ENCODE measurements around the gene TLCD1. TPM values are rescaled to one million over a fixed set of nuclear protein-coding genes. Genes with fewer than 3 reads are reported as not detected.
A peak's percentile ranks its signal among the peaks of the same experiment; 100 is the strongest.

The TLCD1 gene
- polyA plus RNA-seq, 1 donor from 2014 or later = not detected

DNA sequence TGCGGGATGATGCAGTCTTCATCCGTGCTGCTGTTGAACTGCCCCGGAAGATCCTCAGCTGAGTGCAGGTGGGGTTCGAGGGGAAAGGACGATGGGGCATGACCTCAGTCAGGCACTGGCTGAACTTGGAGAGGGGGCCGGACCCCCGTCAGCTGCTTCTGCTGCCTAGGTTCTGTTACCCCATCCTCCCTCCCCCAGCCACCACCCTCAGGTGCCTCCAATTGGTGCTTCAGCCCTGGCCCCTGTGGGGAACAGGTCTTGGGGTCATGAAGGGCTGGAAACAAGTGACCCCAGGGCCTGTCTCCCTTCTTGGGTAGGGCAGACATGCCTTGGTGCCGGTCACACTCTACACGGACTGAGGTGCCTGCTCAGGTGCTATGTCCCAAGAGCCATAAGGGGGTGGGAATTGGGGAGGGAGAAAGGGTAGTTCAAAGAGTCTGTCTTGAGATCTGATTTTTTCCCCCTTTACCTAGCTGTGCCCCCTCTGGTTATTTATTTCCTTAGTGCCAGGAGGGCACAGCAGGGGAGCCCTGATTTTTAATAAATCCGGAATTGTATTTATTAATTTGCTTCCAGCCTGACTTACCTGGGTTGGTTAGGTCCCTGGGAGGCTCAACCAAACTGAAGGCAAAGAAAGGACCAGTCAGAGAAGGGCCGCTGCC is 23.6 kb upstream of the TLCD1 start:
- H3K36me3 ChIP-seq (ENCODE audit: insufficient read depth, low read length) = peaks cover 22% of the 10 kb centered on the region

GRCh38 chr17:28748852-28749515 is 23.0 kb upstream of the TLCD1 start:
- Histone ChIP-seq H3K27ac (ENCODE audit: low read length) (peak overlapping the region; percentile 59), H3K36me3 (ENCODE audit: insufficient read depth, low read length) (peaks cover 22% of the 10 kb centered on the region), H3K9ac (ENCODE audit: low read length) (peak overlapping the region; percentile 56), H3F3A (ENCODE audit: insufficient read depth, low read length, poor library complexity, severe bottlenecking) (peaks cover 4% of the 10 kb centered on the region), H3K4me2 (ENCODE audit: low read length) (no peak overlapping the region), H4K20me1 (ENCODE audit: insufficient read depth) (peaks cover 28% of the 10 kb centered on the region), H3K4me3 (ENCODE audit: low read length) (peak overlapping the region; percentile 39), H3K9me2 (ENCODE audit: insufficient read depth, low read length) (no peaks in the 10 kb centered on the region), H3K27me3 (ENCODE audit: insufficient read depth, low read depth, low read length) (no peaks in the 10 kb centered on the region), H2AFZ (ENCODE audit: low read depth, low read length) (no peak overlapping the region), H3K9me3 (ENCODE audit: low read length) (no peaks in the 10 kb centered on the region), H3K79me2 (replicated peaks; ENCODE audit: insufficient read depth, low read length) (peaks cover 43% of the 10 kb centered on the region)
- TF ChIP-seq POLR2AphosphoS5 (IDR thresholded peaks at IDR 0.05) (peak; percentile 1), MXI1 (conservative IDR thresholded peaks at IDR 0.05; ENCODE audit: poor library complexity, severe bottlenecking) (no peak)

More for the DNA sequence above, 23.6 kb upstream of the TLCD1 start:
- Histone ChIP-seq H3K9me3 (ENCODE audit: low read length) (no peaks in the 10 kb centered on the region), H4K20me1 (ENCODE audit: insufficient read depth) (peaks cover 28% of the 10 kb centered on the region), H3K9ac (ENCODE audit: low read length) (peak overlapping the region; percentile 56), H2AFZ (ENCODE audit: low read depth, low read length) (no peak overlapping the region), H3K9me2 (ENCODE audit: insufficient read depth, low read length) (no peaks in the 10 kb centered on the region), H3K79me2 (replicated peaks; ENCODE audit: insufficient read depth, low read length) (peaks cover 36% of the 10 kb centered on the region), H3K4me3 (ENCODE audit: low read length) (peak overlapping the region; percentile 39), H3F3A (ENCODE audit: insufficient read depth, low read length, poor library complexity, severe bottlenecking) (peaks cover 4% of the 10 kb centered on the region), H3K27me3 (ENCODE audit: insufficient read depth, low read depth, low read length) (no peaks in the 10 kb centered on the region), H3K4me2 (ENCODE audit: low read length) (no peak overlapping the region), H3K27ac (ENCODE audit: low read length) (peak overlapping the region; percentile 59)
- TF ChIP-seq CTCF (IDR thresholded peaks at IDR 0.05; ENCODE audit: poor library complexity, severe bottlenecking) (no peak), POLR2AphosphoS5 (IDR thresholded peaks at IDR 0.05) (no peak), RAD21 (conservative IDR thresholded peaks at IDR 0.05) (no peak), EP300 (conservative IDR thresholded peaks at IDR 0.05; ENCODE audit: poor library complexity, severe bottlenecking) (no peak)

- no peak overlapping the region for H3K4me3 ChIP-seq (ENCODE audit: low read length)
- H3K27me3 ChIP-seq (ENCODE audit: insufficient read depth, low read depth, low read length) = no peaks in the 10 kb centered on the region
- no peaks in the 10 kb centered on the region for H3K9me2 ChIP-seq (ENCODE audit: insufficient read depth, low read length)
- H4K20me1 ChIP-seq (ENCODE audit: insufficient read depth) = peaks cover 28% of the 10 kb centered on the region
- peaks cover 4% of the 10 kb centered on the region for H3F3A ChIP-seq (ENCODE audit: insufficient read depth, low read length, poor library complexity, severe bottlenecking)
- peaks cover 22% of the 10 kb centered on the region for H3K36me3 ChIP-seq (ENCODE audit: insufficient read depth, low read length)
- no peak overlapping the region for H3K27ac ChIP-seq (ENCODE audit: low read length)
- no peak overlapping the region for H3K4me2 ChIP-seq (ENCODE audit: low read length)
- H3K9ac ChIP-seq (ENCODE audit: low read length) = peak overlapping the region; percentile 7
- H3K9me3 ChIP-seq (ENCODE audit: low read length) = no peaks in the 10 kb centered on the region
- peaks cover 43% of the 10 kb centered on the region for H3K79me2 ChIP-seq (replicated peaks; ENCODE audit: insufficient read depth, low read length)
- no peak overlapping the region for H2AFZ ChIP-seq (ENCODE audit: low read depth, low read length)
- TF ChIP-seq POLR2AphosphoS5 (IDR thresholded peaks at IDR 0.05) = peak; percentile 5
- TF ChIP-seq REST (IDR thresholded peaks at IDR 0.05; ENCODE audit: borderline replicate concordance) = no peak
- no peak for TF ChIP-seq MXI1 (conservative IDR thresholded peaks at IDR 0.05; ENCODE audit: poor library complexity, severe bottlenecking)
- no peak for TF ChIP-seq RAD21 (conservative IDR thresholded peaks at IDR 0.05)
- TF ChIP-seq CTCF (IDR thresholded peaks at IDR 0.05; ENCODE audit: poor library complexity, severe bottlenecking) = no peak
Measured at GRCh38 chr17:28747801-28748750, 22.0 kb upstream of the TLCD1 start.

All from neural cell (in vitro differentiated cells).